Omental fat pad (tissue), 4 donors: ENCODE results near the gene CABLES1. TPM values are rescaled to one million over a fixed set of nuclear protein-coding genes. Genes with fewer than 3 reads are reported as not detected.
"Not testable (repeated sequence)": the region's sequence is repeated elsewhere in the genome, so short reads cannot be mapped to it uniquely, and the experiment has no call there.

Experiments used
- ATAC-seq: fragments of 150-250 bp; one replicate; pipeline ENCODE4 v1.9.1; 2016; ENCODE audit warnings: mild to moderate bottlenecking, moderate library complexity; ENCODE audit not compliant: low FRiP score
- DNase-seq: peaks from one replicate; pipeline ENCODE4 v3.0.0-alpha.2; 2019; ENCODE audit warnings: low spot score
- total RNA-seq, 4 donors: library from RNA; depleted of rRNA; stranded (reverse); fragments of >200 nt; gene quantifications; one replicate each; pipeline ENCODE4 v1.1.0, GENCODE V29; 2016
- TF ChIP-seq, protein P1 (sequence below), 3 donors: fragments of 450-650 bp; IDR thresholded peaks; one replicate each; pipeline ENCODE4 v1.5.1; 2016 to 2017; ENCODE audit warnings: antibody characterized with exemption in 3 of 3, mild to moderate bottlenecking in 3 of 3, moderate library complexity in 2 of 3

Gene CABLES1
- total RNA-seq, 4 donors from 2014 or later: 24.4 to 95.9 (median 30.4) TPM

- TF ChIP-seq, protein P1, sequence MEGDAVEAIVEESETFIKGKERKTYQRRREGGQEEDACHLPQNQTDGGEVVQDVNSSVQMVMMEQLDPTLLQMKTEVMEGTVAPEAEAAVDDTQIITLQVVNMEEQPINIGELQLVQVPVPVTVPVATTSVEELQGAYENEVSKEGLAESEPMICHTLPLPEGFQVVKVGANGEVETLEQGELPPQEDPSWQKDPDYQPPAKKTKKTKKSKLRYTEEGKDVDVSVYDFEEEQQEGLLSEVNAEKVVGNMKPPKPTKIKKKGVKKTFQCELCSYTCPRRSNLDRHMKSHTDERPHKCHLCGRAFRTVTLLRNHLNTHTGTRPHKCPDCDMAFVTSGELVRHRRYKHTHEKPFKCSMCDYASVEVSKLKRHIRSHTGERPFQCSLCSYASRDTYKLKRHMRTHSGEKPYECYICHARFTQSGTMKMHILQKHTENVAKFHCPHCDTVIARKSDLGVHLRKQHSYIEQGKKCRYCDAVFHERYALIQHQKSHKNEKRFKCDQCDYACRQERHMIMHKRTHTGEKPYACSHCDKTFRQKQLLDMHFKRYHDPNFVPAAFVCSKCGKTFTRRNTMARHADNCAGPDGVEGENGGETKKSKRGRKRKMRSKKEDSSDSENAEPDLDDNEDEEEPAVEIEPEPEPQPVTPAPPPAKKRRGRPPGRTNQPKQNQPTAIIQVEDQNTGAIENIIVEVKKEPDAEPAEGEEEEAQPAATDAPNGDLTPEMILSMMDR (IDR thresholded peaks at IDR 0.05): no peak
- ATAC-seq: no peak
Observed at GRCh38 chr18:23154030-23154429, 18.7 kb downstream of the CABLES1 start.

GRCh38 chr18:23154823-23155500, 19.7 kb downstream of the CABLES1 start:
- no peak for ATAC-seq
- TF ChIP-seq, protein P1 (IDR thresholded peaks at IDR 0.05): no peak
- no peak for DNase-seq

More at GRCh38 chr18:23154030-23154429, 18.7 kb downstream of the CABLES1 start:
- DNase-seq: no peak

DNA sequence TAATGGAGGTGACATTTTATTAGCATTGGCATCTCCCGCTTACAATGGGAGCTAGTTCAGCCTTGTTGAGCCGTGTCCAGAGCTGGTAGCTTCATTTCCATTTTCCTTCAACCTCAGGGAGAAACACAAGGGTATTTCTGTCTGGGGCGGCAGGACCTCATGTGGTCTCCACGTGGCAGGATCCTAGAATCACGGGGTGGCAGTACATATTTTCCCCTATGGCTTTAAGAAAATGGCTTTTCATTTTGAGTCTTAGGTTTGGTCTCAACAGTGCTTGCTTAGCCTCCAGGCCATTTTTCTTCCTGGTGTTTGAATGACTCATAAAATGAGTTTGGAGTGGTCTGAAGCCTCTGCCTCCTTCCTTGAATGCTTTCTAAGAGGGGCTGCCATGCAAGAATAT, 20.3 kb downstream of the CABLES1 start:
- DNase-seq: no peak
- TF ChIP-seq, protein P1 (IDR thresholded peaks at IDR 0.05): no peak
- no peak for ATAC-seq

DNA sequence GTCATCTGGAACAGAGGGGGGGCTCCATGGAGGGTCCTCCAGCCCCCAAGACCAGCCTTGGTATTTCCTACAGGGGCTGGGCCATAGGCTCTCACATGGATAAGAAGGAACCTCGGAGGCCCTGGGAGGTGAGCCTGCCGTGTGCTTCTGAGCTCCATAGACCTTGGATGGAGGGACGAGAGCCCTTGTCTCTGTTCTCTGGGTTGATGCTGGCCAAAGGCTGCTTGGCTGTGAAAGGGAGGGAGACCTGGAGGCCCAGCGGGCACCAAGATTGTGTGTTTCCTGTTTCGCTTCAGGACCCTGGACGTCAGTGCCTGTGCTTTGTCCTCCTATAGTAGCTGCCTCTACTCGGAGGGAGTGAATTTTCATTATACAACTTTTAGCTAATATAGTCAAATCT, 20.8 kb downstream of the CABLES1 start:
- ATAC-seq (no peak), DNase-seq (no peak)
- TF ChIP-seq, protein P1 (IDR thresholded peaks at IDR 0.05): no peak

DNA sequence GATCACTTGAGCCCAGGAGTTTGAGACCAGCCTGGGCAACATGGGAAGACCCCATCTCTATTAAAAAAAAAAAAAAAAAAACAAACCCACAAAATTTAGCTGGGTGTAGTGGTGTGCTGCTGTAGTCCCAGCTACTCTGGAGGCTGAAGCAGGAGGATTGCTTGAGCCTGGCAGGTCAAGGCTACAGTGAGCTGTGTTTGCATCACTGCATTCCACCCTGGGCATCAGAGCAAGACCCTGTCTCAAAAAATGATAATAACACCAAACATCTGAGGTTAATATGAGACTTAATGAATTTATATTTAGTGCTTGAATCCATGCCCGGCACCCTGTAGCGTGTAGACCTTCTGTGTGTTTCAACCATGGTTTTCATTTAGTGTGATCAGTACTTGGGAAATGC, 22.8 kb downstream of the CABLES1 start:
- TF ChIP-seq, protein P1 (IDR thresholded peaks at IDR 0.05): no peak
- ATAC-seq: no peak
- no peak for DNase-seq

DNA sequence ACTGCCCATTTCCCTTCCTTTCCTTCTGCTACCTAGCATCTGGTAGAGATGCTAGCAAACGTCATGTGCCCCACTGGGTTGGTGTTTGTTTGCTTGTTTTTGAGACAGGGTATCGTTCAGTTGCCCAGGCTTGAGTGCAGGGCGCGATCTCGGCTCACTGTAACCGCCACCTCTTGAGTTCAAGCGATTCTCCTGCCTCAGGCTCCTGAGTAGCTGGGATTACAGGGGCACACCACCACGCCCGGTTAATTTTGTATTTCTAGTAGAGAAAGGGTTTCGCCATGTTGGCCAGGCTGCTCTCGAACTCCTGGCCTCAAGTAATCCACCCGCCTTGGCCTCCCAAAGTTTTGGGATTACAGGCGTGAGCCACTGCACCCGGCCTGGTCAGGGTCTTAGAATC, 23.6 kb downstream of the CABLES1 start:
- not testable (repeated sequence) for DNase-seq, ATAC-seq

- ATAC-seq: no peak
- no peak for DNase-seq
- TF ChIP-seq, protein P1 (IDR thresholded peaks at IDR 0.05): no peak
Observed at GRCh38 chr18:23159344-23159743, 24.1 kb downstream of the CABLES1 start.
